Measurements from ENCODE around the gene RESP18. TPM values are rescaled to one million over a fixed set of nuclear protein-coding genes. Genes with fewer than 3 reads are reported as not detected.

Gene RESP18
- total RNA-seq, 4 donors from 2014 or later = not detected

GRCh38 chr2:219292616-219293015 is 39.9 kb downstream of the RESP18 start:
- DNase-seq (ENCODE audit: low spot score in 2 of 2) = peak in 1 of 2 donors; percentile 61
- peaks cover 38% of the 10 kb centered on the region for H3K4me1 ChIP-seq
- no peaks in the 10 kb centered on the region for H3K36me3 ChIP-seq
- no peak for TF ChIP-seq EP300 (IDR thresholded peaks at IDR 0.05)
- no peak for TF ChIP-seq POLR2AphosphoS5 (IDR thresholded peaks at IDR 0.05)
- TF ChIP-seq POLR2A (IDR thresholded peaks at IDR 0.05) = no peak
- no peak for TF ChIP-seq CTCF (IDR thresholded peaks at IDR 0.05)
- WGBS = 91% methylated on average over 9 of the region's 9 CpGs
- H3K27ac ChIP-seq = no peak overlapping the region
- no peak overlapping the region for H3K4me3 ChIP-seq
- H3K9me3 ChIP-seq = no peaks in the 10 kb centered on the region
- H3K27me3 ChIP-seq = no peaks in the 10 kb centered on the region

- Histone ChIP-seq H3K36me3 (no peaks in the 10 kb centered on the region), H3K9me3 (no peaks in the 10 kb centered on the region), H3K27me3 (no peaks in the 10 kb centered on the region), H3K4me3 (no peak overlapping the region), H3K27ac (no peak overlapping the region), H3K4me1 (peaks cover 44% of the 10 kb centered on the region)
- 76% methylated on average over 4 of the region's 4 CpGs for WGBS
- TF ChIP-seq POLR2A (IDR thresholded peaks at IDR 0.05) (no peak), EP300 (IDR thresholded peaks at IDR 0.05) (no peak), POLR2AphosphoS5 (IDR thresholded peaks at IDR 0.05) (no peak), CTCF (IDR thresholded peaks at IDR 0.05) (no peak)
- DNase-seq (ENCODE audit: low spot score in 2 of 2) = peak in 1 of 2 donors; percentile 55
Observed at GRCh38 chr2:219291910-219292490, 40.5 kb downstream of the RESP18 start.

GRCh38 chr2:219291394-219291793 is 41.1 kb downstream of the RESP18 start:
- Histone ChIP-seq H3K4me3 (no peak overlapping the region), H3K36me3 (no peaks in the 10 kb centered on the region), H3K27ac (no peak overlapping the region), H3K9me3 (no peaks in the 10 kb centered on the region), H3K4me1 (peaks cover 50% of the 10 kb centered on the region), H3K27me3 (no peaks in the 10 kb centered on the region)
- no peak for TF ChIP-seq POLR2AphosphoS5 (IDR thresholded peaks at IDR 0.05)
- TF ChIP-seq EP300 (IDR thresholded peaks at IDR 0.05) = no peak
- no peak for TF ChIP-seq CTCF (IDR thresholded peaks at IDR 0.05)
- no peak for TF ChIP-seq POLR2A (IDR thresholded peaks at IDR 0.05)
- DNase-seq (ENCODE audit: low spot score in 2 of 2) = peak in 1 of 2 donors; percentile 56
- 89% methylated on average over 7 of the region's 7 CpGs for WGBS

GRCh38 chr2:219290381-219291171 is 42.0 kb downstream of the RESP18 start:
- 88% methylated on average over 16 of the region's 16 CpGs for whole genome bisulfite sequencing
- H3K9me3 ChIP-seq = no peaks in the 10 kb centered on the region
- H3K36me3 ChIP-seq = no peaks in the 10 kb centered on the region
- H3K4me3 ChIP-seq = no peak overlapping the region
- H3K4me1 ChIP-seq = peaks cover 59% of the 10 kb centered on the region
- DNase-seq (ENCODE audit: low spot score in 2 of 2) = peak; percentile 53 to 72
- H3K27ac ChIP-seq = peak overlapping the region; percentile 42
- TF ChIP-seq POLR2AphosphoS5 (IDR thresholded peaks at IDR 0.05) (no peak), POLR2A (IDR thresholded peaks at IDR 0.05) (no peak), CTCF (IDR thresholded peaks at IDR 0.05) (no peak), EP300 (IDR thresholded peaks at IDR 0.05) (no peak)
- no peaks in the 10 kb centered on the region for H3K27me3 ChIP-seq

Data from suprapubic skin (tissue), 4 donors.